Measurements from ENCODE around the gene NRN1. TPM values are rescaled to one million over a fixed set of nuclear protein-coding genes. Genes with fewer than 3 reads are reported as not detected.

NRN1 gene, protein sequence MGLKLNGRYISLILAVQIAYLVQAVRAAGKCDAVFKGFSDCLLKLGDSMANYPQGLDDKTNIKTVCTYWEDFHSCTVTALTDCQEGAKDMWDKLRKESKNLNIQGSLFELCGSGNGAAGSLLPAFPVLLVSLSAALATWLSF
- total RNA-seq: 1 to 10 TPM; 1.1 to 7.4 (median 5.2) TPM
- 10 to 100 TPM in 1 of 3 donors, 1 to 10 TPM in 2; 2.7 to 13.6 (median 6.4) TPM for polyA plus RNA-seq
- long read RNA-seq, donor 1: 0 reads
- long read RNA-seq, donor 2, partial matches to known transcripts: 0 of 1 reads
- long read RNA-seq, donor 2, other reads (novel, unspliced or antisense): 0 of 1 reads
- long read RNA-seq, donor 3, partial matches to known transcripts: 0 of 1 reads
- long read RNA-seq, donor 3, other reads (novel, unspliced or antisense): 0 of 1 reads
- long read RNA-seq, donor 4, partial matches to known transcripts: 0 of 7 reads
- long read RNA-seq, donor 4, other reads (novel, unspliced or antisense): 3 of 7 reads
- long read RNA-seq, donor 5, partial matches to known transcripts: 3 of 7 reads
- long read RNA-seq, donor 5, other reads (novel, unspliced or antisense): 0 of 7 reads
- long read RNA-seq, donor 6, partial matches to known transcripts: 0 of 1 reads
- long read RNA-seq, donor 6, other reads (novel, unspliced or antisense): 0 of 1 reads
- long read RNA-seq, donor 7: 0 reads
- long read RNA-seq, donor 8, partial matches to known transcripts: 0 of 4 reads
- long read RNA-seq, donor 8, other reads (novel, unspliced or antisense): 0 of 4 reads
- long read RNA-seq, donor 9, partial matches to known transcripts: 0 of 1 reads
- long read RNA-seq, donor 9, other reads (novel, unspliced or antisense): 0 of 1 reads
- long read RNA-seq, donor 10, partial matches to known transcripts: 0 of 1 reads
- long read RNA-seq, donor 10, other reads (novel, unspliced or antisense): 0 of 1 reads

GRCh38 chr6:6006428-6007365, at the start of gene NRN1:
Gene NRN1 (minus strand): TSS chr6:6006925. CDS start chr6:6006749, 176 bp downstream.
- peak within 1 kb of the TSS in 1 of 5 donors; percentile 60 for H3K27ac ChIP-seq
- peak within 1 kb of the TSS in 1 of 4 donors; percentile 39 for H3K4me3 ChIP-seq
- WGBS, 4 donors: 7 to 10% (median 9%) methylated on average over 44 to 51 of the region's 51 CpGs
- intact Hi-C loops (cut with DNase I): no loop called here
- no peaks in the 10 kb centered on the region for H3K36me3 ChIP-seq (replicated peaks in 1 of 2)
- no peaks in the 10 kb centered on the region for H3K9me3 ChIP-seq (replicated peaks in 1 of 3)
- DNase-seq: no peak
- H3K4me1 ChIP-seq (replicated peaks in 1 of 2): peaks cover 8 to 23% of the 10 kb centered on the region in 2 donors
- peaks cover 80% of the 10 kb centered on the region for H3K27me3 ChIP-seq
- TF ChIP-seq, protein P1, sequence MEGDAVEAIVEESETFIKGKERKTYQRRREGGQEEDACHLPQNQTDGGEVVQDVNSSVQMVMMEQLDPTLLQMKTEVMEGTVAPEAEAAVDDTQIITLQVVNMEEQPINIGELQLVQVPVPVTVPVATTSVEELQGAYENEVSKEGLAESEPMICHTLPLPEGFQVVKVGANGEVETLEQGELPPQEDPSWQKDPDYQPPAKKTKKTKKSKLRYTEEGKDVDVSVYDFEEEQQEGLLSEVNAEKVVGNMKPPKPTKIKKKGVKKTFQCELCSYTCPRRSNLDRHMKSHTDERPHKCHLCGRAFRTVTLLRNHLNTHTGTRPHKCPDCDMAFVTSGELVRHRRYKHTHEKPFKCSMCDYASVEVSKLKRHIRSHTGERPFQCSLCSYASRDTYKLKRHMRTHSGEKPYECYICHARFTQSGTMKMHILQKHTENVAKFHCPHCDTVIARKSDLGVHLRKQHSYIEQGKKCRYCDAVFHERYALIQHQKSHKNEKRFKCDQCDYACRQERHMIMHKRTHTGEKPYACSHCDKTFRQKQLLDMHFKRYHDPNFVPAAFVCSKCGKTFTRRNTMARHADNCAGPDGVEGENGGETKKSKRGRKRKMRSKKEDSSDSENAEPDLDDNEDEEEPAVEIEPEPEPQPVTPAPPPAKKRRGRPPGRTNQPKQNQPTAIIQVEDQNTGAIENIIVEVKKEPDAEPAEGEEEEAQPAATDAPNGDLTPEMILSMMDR (IDR thresholded peaks at IDR 0.05): no peak
- no peak for TF ChIP-seq POLR2A (IDR thresholded peaks at IDR 0.05)

GRCh38 chr6:6052216-6052615, 45.5 kb upstream of the NRN1 start:
- Histone ChIP-seq H3K27ac (no peak overlapping the region), H3K4me1 (replicated peaks in 1 of 2) (no peaks in the 10 kb centered on the region), H3K27me3 (no peaks in the 10 kb centered on the region), H3K4me3 (no peak overlapping the region), H3K9me3 (replicated peaks in 1 of 3) (no peaks in the 10 kb centered on the region), H3K36me3 (replicated peaks in 1 of 2) (no peaks in the 10 kb centered on the region)
- TF ChIP-seq POLR2A (IDR thresholded peaks at IDR 0.05): no peak
- TF ChIP-seq, protein P1 (IDR thresholded peaks at IDR 0.05): no peak
- intact Hi-C loops (cut with DNase I): no loop called here
- 54 to 74% (median 67%) methylated on average over 3 of the region's 3 CpGs for WGBS, 4 donors
- DNase-seq: no peak

GRCh38 chr6:6046716-6047115, 40.0 kb upstream of the NRN1 start:
- no peak for DNase-seq
- intact Hi-C loops (cut with DNase I): no loop called here
- Histone ChIP-seq H3K9me3 (replicated peaks in 1 of 3) (no peaks in the 10 kb centered on the region), H3K27ac (no peak overlapping the region), H3K27me3 (no peaks in the 10 kb centered on the region), H3K36me3 (replicated peaks in 1 of 2) (no peaks in the 10 kb centered on the region), H3K4me3 (no peak overlapping the region), H3K4me1 (replicated peaks in 1 of 2) (no peaks in the 10 kb centered on the region)
- WGBS, 4 donors: 74 to 82% (median 78%) methylated on average over 2 of the region's 2 CpGs
- no peak for TF ChIP-seq POLR2A (IDR thresholded peaks at IDR 0.05)
- TF ChIP-seq, protein P1 (IDR thresholded peaks at IDR 0.05): no peak

Data from adrenal gland (tissue), 19 donors.